ENCODE measurements around the gene PRKCZ. TPM values are rescaled to one million over a fixed set of nuclear protein-coding genes. Genes with fewer than 3 reads are reported as not detected.
"Not testable (repeated sequence)": the region's sequence is repeated elsewhere in the genome, so short reads cannot be mapped to it uniquely, and the experiment has no call there.

Gene PRKCZ
- polyA plus RNA-seq, 10 donors = 3.7 to 9.1 (median 6.5) TPM

- peak in 1 of 3 donors; percentile 52 for DNase-seq
Measured at GRCh38 chr1:2134266-2134620, 84.0 kb downstream of the PRKCZ start.

DNA sequence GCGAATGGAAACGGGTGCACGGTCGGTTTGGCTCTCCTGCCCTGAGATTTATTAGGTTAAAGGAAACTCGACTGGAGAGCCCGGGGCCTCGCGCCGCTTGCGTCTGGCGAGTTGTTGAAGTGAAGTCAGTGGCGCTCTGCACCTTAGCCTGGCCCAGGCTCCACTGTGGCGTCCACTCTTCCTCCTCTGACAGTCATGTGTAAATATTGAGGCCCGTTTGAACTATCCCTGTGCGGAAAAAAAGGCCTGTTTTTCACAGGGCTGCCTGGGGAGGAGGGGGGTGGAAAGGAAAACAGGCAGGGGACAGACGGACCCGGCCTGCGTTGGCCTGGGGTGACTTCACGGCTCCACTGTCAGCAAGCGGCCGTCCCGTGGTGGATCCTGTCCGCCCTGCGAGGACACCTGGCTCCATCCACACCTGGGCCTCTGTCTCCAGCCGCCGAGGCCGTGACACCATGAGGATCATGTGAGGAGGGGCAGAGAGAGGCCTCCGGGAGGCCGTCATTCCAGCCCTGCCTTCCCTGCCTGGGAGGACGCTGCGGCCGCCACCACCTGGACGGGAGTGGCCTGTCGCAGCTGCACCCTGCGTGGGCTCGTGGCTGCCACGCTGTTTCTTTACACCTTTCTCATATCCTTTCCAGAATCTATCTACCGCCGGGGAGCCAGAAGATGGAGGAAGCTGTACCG, 84.6 kb downstream of the PRKCZ start:
- peak in 1 of 3 donors; percentile 65 for DNase-seq

DNA sequence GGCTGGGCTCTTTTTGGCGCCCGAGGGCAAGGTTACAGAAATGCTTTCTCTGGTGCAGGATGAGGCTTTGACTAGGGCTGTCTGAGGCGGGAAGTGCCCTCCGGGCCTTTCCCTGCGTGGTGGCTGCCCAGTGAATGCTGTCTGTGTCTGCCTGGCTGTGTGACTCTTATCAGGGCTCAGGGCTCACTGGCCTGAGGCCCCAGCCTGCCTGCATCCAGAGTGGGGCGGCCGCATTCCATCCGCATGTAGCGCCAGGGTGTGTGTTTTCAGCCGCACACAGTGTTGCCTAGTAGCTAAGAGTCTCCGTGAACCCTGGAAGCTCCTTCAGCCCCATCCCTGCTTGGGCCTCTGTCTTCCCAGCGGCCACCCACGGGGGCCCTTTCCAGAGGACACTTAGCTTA, 85.2 kb downstream of the PRKCZ start:
- peak; percentile 78 to 96 (median 89) for DNase-seq

GRCh38 chr1:2135941-2136340, 85.7 kb downstream of the PRKCZ start:
- DNase-seq = no peak

- peak in 1 of 3 donors; percentile 53 for DNase-seq
Measured at GRCh38 chr1:2136386-2137235, 86.4 kb downstream of the PRKCZ start.

- no peak for DNase-seq
Measured at GRCh38 chr1:2137257-2138121, 87.3 kb downstream of the PRKCZ start.

DNA sequence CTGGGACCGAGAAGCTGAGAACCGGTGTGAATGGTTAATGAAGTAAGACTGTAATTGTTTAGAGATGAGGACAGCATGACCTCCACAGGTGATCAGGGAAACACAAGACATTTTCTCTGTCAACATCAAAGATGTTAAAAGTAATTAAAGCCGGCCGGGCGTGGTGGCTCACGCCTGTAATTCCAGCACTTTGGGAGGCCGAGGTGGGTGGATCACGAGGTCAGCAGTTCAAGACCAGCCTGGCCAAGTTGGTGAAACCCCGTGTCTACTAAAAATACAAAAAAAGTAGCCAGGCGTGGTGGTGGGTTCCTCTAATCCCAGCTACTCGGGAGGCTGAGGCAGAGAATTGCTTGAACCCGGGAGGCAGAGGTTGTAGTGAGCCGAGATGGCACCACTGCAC, 88.9 kb downstream of the PRKCZ start:
- not testable (repeated sequence) for DNase-seq

- DNase-seq = no peak
Measured at GRCh38 chr1:2141025-2141424, 90.8 kb downstream of the PRKCZ start.

- no peak for DNase-seq
Measured at GRCh38 chr1:2143814-2144500, 93.7 kb downstream of the PRKCZ start.

GRCh38 chr1:2144501-2145090, 94.4 kb downstream of the PRKCZ start:
- no peak for DNase-seq

GRCh38 chr1:2145946-2146835, 96.0 kb downstream of the PRKCZ start:
- no peak for DNase-seq

DNA sequence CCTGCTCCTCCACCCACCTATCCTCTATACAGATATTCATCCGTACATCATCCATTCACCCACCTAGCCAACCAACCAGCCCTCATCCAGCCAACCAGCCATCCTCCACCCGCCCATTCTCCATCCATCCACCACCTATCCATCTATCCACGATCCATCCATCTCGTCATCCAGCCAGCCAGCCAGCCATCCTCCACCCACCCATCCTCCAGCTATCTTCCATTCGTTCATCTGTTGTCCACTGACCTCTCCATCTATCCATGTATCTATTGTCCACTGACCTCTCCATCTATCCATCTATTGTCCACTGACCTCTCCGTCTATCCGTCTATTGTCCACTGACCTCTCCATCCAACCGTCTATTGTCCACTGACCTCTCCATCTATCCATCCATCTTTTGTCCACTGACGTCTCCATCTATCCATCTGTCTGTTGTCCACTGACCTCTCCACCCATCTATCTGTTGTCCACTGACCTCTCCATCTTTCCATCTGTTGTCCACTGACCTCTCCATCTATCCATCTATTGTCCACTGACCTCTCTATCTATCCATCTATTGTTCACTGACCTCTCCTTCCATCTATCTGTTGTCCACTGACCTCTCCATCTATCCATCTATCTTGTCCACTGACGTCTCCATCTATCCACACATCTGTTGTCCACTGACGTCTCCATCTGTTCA, 96.8 kb downstream of the PRKCZ start:
- no peak for DNase-seq

DNA sequence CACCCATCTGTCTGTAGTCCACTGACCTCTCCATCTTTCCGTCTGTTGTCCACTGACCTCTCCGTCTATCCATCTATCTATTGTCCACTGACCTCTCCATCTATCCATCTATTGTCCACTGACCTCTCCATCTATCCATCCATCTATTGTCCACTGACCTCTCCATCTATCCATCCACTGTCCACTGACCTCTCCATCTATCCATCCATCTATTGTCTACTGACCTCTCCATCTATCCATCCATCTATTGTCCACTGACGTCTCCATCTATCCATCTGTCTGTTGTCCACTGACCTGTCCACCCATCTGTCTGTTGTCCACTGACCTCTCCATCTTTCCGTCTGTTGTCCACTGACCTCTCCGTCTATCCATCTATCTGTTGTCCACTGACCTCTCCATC, 97.7 kb downstream of the PRKCZ start:
- not testable (repeated sequence) for DNase-seq

- DNase-seq = peak in 1 of 3 donors; percentile 29
Measured at GRCh38 chr1:2148691-2149090, 98.5 kb downstream of the PRKCZ start.

GRCh38 chr1:2150801-2151200, 100.6 kb downstream of the PRKCZ start:
- DNase-seq = no peak

- no peak for DNase-seq
Measured at GRCh38 chr1:2151252-2151651, 101.0 kb downstream of the PRKCZ start.

GRCh38 chr1:2151911-2152310, 101.7 kb downstream of the PRKCZ start:
- DNase-seq = no peak

- no peak for DNase-seq
Measured at GRCh38 chr1:2152954-2153353, 102.7 kb downstream of the PRKCZ start.

DNA sequence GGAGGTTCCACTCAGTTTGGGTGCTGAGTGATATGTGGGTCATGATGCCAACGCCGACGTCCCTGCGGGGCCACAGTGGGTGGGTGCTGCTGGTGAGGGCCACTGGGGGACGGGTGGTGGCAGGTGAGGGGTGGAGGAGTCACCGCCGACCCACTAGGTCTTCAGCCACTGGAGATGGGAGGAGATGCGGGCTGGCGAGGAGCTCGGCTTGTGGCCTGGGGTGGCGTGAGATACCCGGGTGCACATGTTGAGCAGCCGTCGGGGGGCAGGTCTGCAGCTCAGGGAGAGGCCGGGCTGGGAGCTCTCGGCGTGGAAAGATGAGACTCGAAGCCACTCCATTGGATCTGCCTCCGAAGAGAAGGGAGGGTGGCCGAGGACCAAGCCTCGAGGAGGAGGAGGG, 103.8 kb downstream of the PRKCZ start:
- DNase-seq = no peak
